ENCODE results near the gene DCAF11.

The DCAF11 gene

GRCh38 chr14:24135834-24136683 lies 21.5 kb downstream of the DCAF11 start, which contains the start of gene PSME1:
TSS of gene PSME1 (plus strand) at chr14:24136194. CDS start at chr14:24136263, 69 bp downstream.
- Mint-ChIP-seq H3K4me1 (peaks cover 64% of the 10 kb centered on the region), H3K4me3 (peak within 1 kb of the TSS; percentile 93), H3K9me3 (no peaks in the 10 kb centered on the region), H3K27me3 (no peaks in the 10 kb centered on the region), H3K36me3 (peaks cover 17% of the 10 kb centered on the region), H3K27ac (peak within 1 kb of the TSS; percentile 96)

DNA sequence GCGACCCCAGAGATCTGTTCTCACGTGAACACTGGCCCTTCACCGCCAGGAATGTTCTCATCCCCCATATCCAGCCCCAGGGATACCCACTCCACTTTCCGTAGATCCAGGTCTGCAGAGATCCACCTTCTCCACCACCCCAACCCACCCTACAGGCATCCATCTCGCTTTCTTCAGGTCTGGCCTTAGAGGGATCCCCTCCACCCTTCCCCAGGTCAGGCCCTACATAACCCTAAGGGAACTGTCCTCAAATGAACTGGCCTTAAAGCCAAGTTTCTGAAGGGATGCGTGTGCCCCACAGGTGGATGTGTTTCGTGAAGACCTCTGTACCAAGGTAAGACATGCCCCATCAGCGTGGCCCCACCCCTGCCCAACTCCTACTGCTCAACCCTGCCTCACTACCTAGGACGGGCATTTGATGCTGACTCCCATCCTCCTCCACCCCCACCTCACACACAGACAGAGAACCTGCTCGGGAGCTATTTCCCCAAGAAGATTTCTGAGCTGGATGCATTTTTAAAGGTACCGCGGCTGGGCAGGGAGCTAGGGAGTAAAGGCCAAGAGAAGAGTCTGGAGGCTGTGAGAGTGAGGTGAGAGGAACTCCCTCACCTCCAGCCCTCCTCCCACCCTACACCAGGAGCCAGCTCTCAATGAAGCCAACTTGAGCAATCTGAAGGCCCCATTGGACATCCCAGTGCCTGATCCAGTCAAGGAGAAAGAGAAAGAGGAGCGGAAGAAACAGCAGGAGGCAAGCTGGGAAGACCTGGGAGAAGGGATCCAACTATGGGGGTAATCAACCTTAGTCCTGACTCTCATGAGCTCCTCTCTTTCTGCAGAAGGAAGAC lies 22.3 kb downstream of the DCAF11 start:
- Mint-ChIP-seq H3K27ac (peak overlapping the region; percentile 90), H3K27me3 (no peaks in the 10 kb centered on the region), H3K4me3 (peak overlapping the region; percentile 93), H3K9me3 (no peaks in the 10 kb centered on the region), H3K4me1 (peaks cover 63% of the 10 kb centered on the region), H3K36me3 (peaks cover 17% of the 10 kb centered on the region)

DNA sequence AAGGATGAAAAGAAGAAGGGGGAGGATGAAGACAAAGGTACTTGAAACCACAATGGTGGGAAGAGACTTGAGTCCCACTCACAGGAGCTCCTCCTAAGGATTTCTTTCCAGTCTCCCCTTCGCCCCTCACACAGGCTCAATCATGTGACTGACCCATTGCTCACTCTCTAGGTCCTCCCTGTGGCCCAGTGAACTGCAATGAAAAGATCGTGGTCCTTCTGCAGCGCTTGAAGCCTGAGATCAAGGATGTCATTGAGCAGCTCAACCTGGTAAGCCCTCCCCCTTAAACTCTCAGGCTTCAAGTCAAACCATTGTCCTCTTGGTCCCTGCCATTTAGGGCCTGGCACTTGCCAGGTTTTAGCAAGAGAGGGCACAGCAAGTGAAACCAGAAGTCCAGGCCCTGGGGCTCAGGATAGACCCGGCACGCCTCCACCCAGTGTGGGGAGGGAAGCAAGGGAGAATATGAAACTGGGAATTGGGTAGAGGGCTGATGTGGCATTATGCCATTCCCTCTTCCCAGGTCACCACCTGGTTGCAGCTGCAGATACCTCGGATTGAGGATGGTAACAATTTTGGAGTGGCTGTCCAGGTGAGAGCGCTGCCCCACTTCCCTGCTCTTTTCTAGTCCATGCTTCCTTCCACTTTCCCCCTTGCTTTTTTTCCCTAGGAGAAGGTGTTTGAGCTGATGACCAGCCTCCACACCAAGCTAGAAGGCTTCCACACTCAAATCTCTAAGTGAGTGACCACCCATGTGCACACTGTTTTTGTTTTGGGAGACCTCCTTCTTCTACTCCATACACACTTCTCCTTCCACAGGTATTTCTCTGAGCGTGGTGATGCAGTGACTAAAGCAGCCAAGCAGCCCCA lies 23.2 kb downstream of the DCAF11 start:
- Mint-ChIP-seq H3K4me3 (peak overlapping the region; percentile 93), H3K27ac (peak overlapping the region; percentile 90), H3K27me3 (no peaks in the 10 kb centered on the region), H3K4me1 (peaks cover 60% of the 10 kb centered on the region), H3K9me3 (no peaks in the 10 kb centered on the region), H3K36me3 (peaks cover 17% of the 10 kb centered on the region)

GRCh38 chr14:24138396-24139271 lies 24.1 kb downstream of the DCAF11 start:
- no peaks in the 10 kb centered on the region for H3K9me3 Mint-ChIP-seq
- peaks cover 64% of the 10 kb centered on the region for H3K4me1 Mint-ChIP-seq
- peak overlapping the region; percentile 93 for H3K4me3 Mint-ChIP-seq

GRCh38 chr14:24139272-24139934 lies 24.8 kb downstream of the DCAF11 start:
- Mint-ChIP-seq H3K27ac (peak overlapping the region; percentile 15), H3K36me3 (peaks cover 21% of the 10 kb centered on the region), H3K4me1 (peaks cover 69% of the 10 kb centered on the region), H3K9me3 (no peaks in the 10 kb centered on the region), H3K4me3 (peak overlapping the region; percentile 89), H3K27me3 (no peaks in the 10 kb centered on the region)

More at GRCh38 chr14:24138396-24139271, 24.1 kb downstream of the DCAF11 start:
- no peaks in the 10 kb centered on the region for H3K27me3 Mint-ChIP-seq
- peak overlapping the region; percentile 18 for H3K27ac Mint-ChIP-seq
- H3K36me3 Mint-ChIP-seq: peaks cover 17% of the 10 kb centered on the region

DNA sequence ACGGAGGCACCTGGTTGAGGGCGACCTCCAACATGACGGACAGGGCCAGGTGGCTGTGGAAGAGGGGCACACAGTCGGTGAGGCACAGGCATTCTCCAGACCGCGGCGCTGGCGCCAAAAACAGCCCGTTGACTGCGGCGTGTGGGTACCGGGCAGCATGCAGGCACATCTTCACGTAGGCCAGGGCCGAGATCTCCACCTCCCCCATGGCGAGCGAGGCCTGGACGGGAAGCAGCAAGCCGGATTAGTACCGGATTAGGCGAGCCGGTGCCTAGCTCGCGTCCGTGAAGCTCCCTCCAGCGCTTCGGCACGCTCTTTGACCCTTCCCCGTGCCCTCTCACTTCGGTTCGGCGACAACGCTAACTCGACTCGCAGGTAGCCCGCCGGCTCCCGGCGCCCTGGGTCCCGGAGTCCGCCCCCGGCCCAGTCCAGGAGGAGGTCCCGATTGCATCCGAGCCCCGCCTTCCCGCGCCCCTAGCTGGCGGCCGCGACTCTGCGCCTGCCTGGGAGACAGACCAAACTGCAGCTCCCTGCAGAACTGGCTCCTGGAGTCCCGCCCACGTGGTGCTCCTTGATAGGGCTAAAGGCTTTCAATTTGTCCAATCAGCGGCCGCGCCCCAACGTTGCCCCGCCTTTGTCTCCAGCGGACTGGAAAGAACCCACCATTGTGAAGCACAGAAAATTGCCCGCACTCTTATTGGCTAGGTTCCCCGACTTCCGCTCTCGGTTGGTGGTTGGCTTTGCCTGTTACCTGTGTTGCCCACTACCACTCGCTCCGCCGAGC lies 26.7 kb downstream of the DCAF11 start, which contains the start of gene EMC9:
Gene EMC9, minus strand, starts transcription at position 495 of the 784 bp plus-strand sequence. Its CDS starts 287 bp downstream, at position 208.
- H3K27ac Mint-ChIP-seq: peak within 1 kb of the TSS; percentile 78
- H3K36me3 Mint-ChIP-seq: peaks cover 24% of the 10 kb centered on the region
- no peaks in the 10 kb centered on the region for H3K9me3 Mint-ChIP-seq
- no peaks in the 10 kb centered on the region for H3K27me3 Mint-ChIP-seq
- H3K4me1 Mint-ChIP-seq: peaks cover 75% of the 10 kb centered on the region
- peak within 1 kb of the TSS; percentile 89 for H3K4me3 Mint-ChIP-seq

- H3K36me3 Mint-ChIP-seq: peaks cover 15% of the 10 kb centered on the region
- no peaks in the 10 kb centered on the region for H3K9me3 Mint-ChIP-seq
- H3K27ac Mint-ChIP-seq: peak overlapping the region; percentile 65
- no peaks in the 10 kb centered on the region for H3K27me3 Mint-ChIP-seq
- no peak overlapping the region for H3K4me3 Mint-ChIP-seq
- peaks cover 63% of the 10 kb centered on the region for H3K4me1 Mint-ChIP-seq
These were observed 28.9 kb downstream of the DCAF11 start for GRCh38 chr14:24143511-24143910.

GRCh38 chr14:24144451-24144850 lies 29.9 kb downstream of the DCAF11 start:
- H3K27ac Mint-ChIP-seq: peak overlapping the region; percentile 89
- peak overlapping the region; percentile 68 for H3K4me3 Mint-ChIP-seq
- no peaks in the 10 kb centered on the region for H3K27me3 Mint-ChIP-seq
- H3K9me3 Mint-ChIP-seq: no peaks in the 10 kb centered on the region
- peaks cover 8% of the 10 kb centered on the region for H3K36me3 Mint-ChIP-seq
- H3K4me1 Mint-ChIP-seq: peaks cover 63% of the 10 kb centered on the region

DNA sequence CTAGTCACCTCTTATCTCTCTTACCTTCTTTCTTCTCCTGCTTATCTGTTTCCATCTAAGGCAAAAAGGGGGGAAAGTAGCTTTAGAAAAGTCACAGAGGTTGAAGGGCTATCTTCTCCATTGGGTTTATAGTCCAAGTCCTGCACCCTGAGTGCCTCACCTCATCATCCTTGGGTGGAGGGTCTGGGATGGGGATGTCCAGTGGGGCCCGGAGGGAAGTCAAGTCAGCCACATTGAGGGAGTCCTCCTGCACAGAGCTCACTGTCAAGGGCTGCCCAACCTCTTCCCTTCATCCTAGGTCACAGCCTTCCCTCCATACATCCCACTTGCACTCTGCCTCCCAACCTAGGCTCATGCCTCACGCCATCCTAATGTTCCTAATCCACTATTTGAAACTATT lies 30.6 kb downstream of the DCAF11 start:
- Mint-ChIP-seq H3K27ac (peak overlapping the region; percentile 98), H3K4me3 (peak overlapping the region; percentile 99), H3K27me3 (no peaks in the 10 kb centered on the region), H3K4me1 (peaks cover 63% of the 10 kb centered on the region), H3K36me3 (peaks cover 7% of the 10 kb centered on the region), H3K9me3 (no peaks in the 10 kb centered on the region)

DNA sequence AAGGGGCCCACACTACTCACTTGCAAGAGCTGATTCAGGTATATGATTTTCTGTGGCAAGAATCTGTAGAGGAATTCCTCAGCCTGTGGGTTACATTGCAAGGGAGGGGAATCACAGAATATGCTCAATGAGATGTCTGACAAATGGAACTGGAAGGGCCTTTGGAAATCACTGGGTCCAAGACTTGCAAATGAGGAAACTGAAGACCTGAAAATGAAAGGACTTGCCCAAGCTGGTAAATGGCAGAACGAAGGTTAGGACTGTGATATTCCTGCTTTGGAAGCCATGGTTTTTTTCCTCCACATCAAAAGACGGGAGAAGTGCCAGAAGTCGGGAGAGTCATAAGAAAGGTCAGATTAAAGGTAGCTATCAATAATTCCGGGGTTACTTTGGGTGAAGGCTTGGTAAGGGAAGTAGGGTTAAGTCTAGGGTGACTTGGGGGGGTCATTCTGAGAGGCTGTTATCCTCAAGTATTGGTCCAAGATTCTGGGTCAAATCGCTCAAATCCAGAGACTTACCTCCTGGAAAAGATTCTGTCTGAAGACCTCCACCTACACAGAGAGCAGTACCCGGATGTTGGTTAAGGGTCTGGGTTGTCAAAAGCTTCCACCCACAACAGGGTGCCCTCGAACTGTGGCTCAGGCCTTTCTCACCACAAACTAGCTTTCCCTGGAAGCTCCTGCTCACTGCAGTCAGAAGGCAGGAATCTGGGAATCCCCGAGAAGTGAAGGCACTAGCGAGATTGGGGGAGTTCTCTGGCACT lies 31.3 kb downstream of the DCAF11 start:
- no peaks in the 10 kb centered on the region for H3K27me3 Mint-ChIP-seq
- peaks cover 66% of the 10 kb centered on the region for H3K4me1 Mint-ChIP-seq
- peak overlapping the region; percentile 98 for H3K27ac Mint-ChIP-seq
- peak overlapping the region; percentile 99 for H3K4me3 Mint-ChIP-seq
- H3K9me3 Mint-ChIP-seq: no peaks in the 10 kb centered on the region
- H3K36me3 Mint-ChIP-seq: peaks cover 10% of the 10 kb centered on the region

- H3K9me3 Mint-ChIP-seq: no peaks in the 10 kb centered on the region
- H3K36me3 Mint-ChIP-seq: peaks cover 10% of the 10 kb centered on the region
- H3K27me3 Mint-ChIP-seq: no peaks in the 10 kb centered on the region
- H3K27ac Mint-ChIP-seq: peak within 1 kb of the TSS; percentile 98
- peaks cover 66% of the 10 kb centered on the region for H3K4me1 Mint-ChIP-seq
- peak within 1 kb of the TSS; percentile 99 for H3K4me3 Mint-ChIP-seq
These were observed 31.9 kb downstream of the DCAF11 start, which contains the start of gene PSME2 for GRCh38 chr14:24146453-24146977. TSS of gene PSME2 (minus strand) at chr14:24146610. CDS start at chr14:24146581, 29 bp downstream.

- peak within 1 kb of the TSS; percentile 99 for H3K4me3 Mint-ChIP-seq
- no peaks in the 10 kb centered on the region for H3K9me3 Mint-ChIP-seq
- peaks cover 61% of the 10 kb centered on the region for H3K4me1 Mint-ChIP-seq
- H3K27me3 Mint-ChIP-seq: no peaks in the 10 kb centered on the region
- peak within 1 kb of the TSS; percentile 98 for H3K27ac Mint-ChIP-seq
- H3K36me3 Mint-ChIP-seq: peaks cover 12% of the 10 kb centered on the region
These were observed 32.6 kb downstream of the DCAF11 start, which contains the start of gene RNF31 for GRCh38 chr14:24146978-24147760. TSS of gene RNF31 (plus strand) at chr14:24147498. CDS start at chr14:24147699, 201 bp downstream.

All from activated naive CD4-positive, alpha-beta T cell treated with anti-CD3 and anti-CD28 coated beads, Interleukin-2, amount 50 U/mL, for 24 hours (primary cell).